PFSK-1 (cell line): ENCODE data around the gene ASB13.

Experiments
- FOXP2 ChIP-seq: optimal IDR thresholded peaks from 2 replicates; pipeline ENCODE3; 2011; ENCODE audit warnings: borderline replicate concordance, control low read depth, inconsistent platforms; ENCODE audit not compliant: insufficient read depth; ENCODE audit errors: extremely low read length, extremely low read depth
- POLR2AphosphoS5 ChIP-seq: IDR thresholded peaks from 2 replicates; pipeline ENCODE4 v1.6.1; 2012; ENCODE audit warnings: low read depth, mild to moderate bottlenecking, control low read depth, low read length, moderate library complexity
- REST ChIP-seq, 2 experiments: IDR thresholded peaks; 2 replicates each; pipeline versions ENCODE4 v1.6.1 to v1.8.0; 2011 to 2012; ENCODE audit warnings: low read depth in 2 of 2, low read length in 2 of 2, control low read depth in 1 of 2, inconsistent platforms in 1 of 2, mild to moderate bottlenecking in 1 of 2, moderate library complexity in 1 of 2; ENCODE audit not compliant: insufficient read depth in 1 of 2

GRCh38 chr10:5697342-5697741 lies 30.9 kb upstream of the ASB13 start:
- no peak for TF ChIP-seq POLR2AphosphoS5
- TF ChIP-seq FOXP2 = no peak
- no peak for TF ChIP-seq REST (IDR thresholded peaks at IDR 0.05; ENCODE audit: insufficient read depth in 1 of 2, low read depth in 2 of 2, low read length in 2 of 2)
